Tibial artery (tissue), 4 donors: Measurements from ENCODE around the gene ECPAS.

Source experiments
- DNase-seq, 2 donors: peaks; one replicate each; pipeline ENCODE4 v3.0.0-alpha.2; 2019
- H3K27ac ChIP-seq, 2 donors: fragments of 200-600 bp; sonication (generic) in 1 of 2; 1 replicate in 1 of 2; 2 replicates in 1 of 2; pipeline ENCODE4 v1.5.1; 2018 to 2019; ENCODE audit warnings: mild to moderate bottlenecking in 1 of 2
- H3K27me3 ChIP-seq, 2 donors: fragments of 200-600 bp; sonication (generic) in 1 of 2; one replicate each; pipeline versions ENCODE4 v1.5.1 to v1.6.0; 2016 to 2019
- H3K36me3 ChIP-seq, 3 donors: fragments of 200-600 bp; sonication (generic) in 2 of 3; one replicate each; pipeline ENCODE4 v1.5.1; 2016 to 2019; ENCODE audit warnings: mild to moderate bottlenecking in 2 of 3
- H3K4me1 ChIP-seq, 4 donors: fragments of 200-600 bp; sonication (generic) in 2 of 4; 1 replicate in 3 of 4; 2 replicates in 1 of 4; pipeline ENCODE4 v1.5.1; 2016 to 2019
- H3K4me3 ChIP-seq, 2 donors: fragments of 200-600 bp; sonication (generic) in 1 of 2; 1 replicate in 1 of 2; 2 replicates in 1 of 2; pipeline ENCODE4 v1.5.1; 2018 to 2019; ENCODE audit warnings: mild to moderate bottlenecking in 2 of 2
- H3K9me3 ChIP-seq, 3 donors: fragments of 200-600 bp; sonication (generic) in 1 of 3; one replicate each; pipeline ENCODE4 v1.5.1; 2016 to 2019
- CTCF ChIP-seq, 2 experiments: fragments of 200-600 bp in 1 of 2; fragments of 450-650 bp in 1 of 2; IDR thresholded peaks; one replicate each; pipeline ENCODE4 v1.5.1; 2017 to 2019; ENCODE audit warnings: antibody characterized with exemption in 2 of 2, mild to moderate bottlenecking in 1 of 2, moderate library complexity in 1 of 2
- intact Hi-C: fragments of 100-400 bp; cut with DNase I; formaldehyde crosslinking; loops from one replicate; pipeline ENCODE4 v1.15.0; 2023; ENCODE audit warnings: low total_unique reads

Gene ECPAS

GRCh38 chr9:111483858-111484571 is at the start of gene ECPAS:
TSS of gene ECPAS (minus strand) at chr9:111484383. CDS start at chr9:111472918, 11,465 bp downstream.
- H3K4me3 ChIP-seq: peak within 1 kb of the TSS; percentile 76 to 95
- peak; percentile 72 to 86 for DNase-seq
- no peaks in the 10 kb centered on the region for H3K9me3 ChIP-seq
- peak within 1 kb of the TSS; percentile 98 to 99 for H3K27ac ChIP-seq
- intact Hi-C loops: loop anchor here (10.0 kb wide), 1 partner anchor 121 kb away; no protein-coding TSS in a partner anchor
- H3K27me3 ChIP-seq: no peaks in the 10 kb centered on the region
- peaks cover 0 to 25% (median 15%) of the 10 kb centered on the region in 4 donors for H3K4me1 ChIP-seq
- H3K36me3 ChIP-seq: no peaks in the 10 kb centered on the region
- TF ChIP-seq CTCF (IDR thresholded peaks at IDR 0.05): peak in 1 of 2 experiments; percentile 2

- intact Hi-C loops: no loop called here
- H3K27me3 ChIP-seq: no peaks in the 10 kb centered on the region
- no peaks in the 10 kb centered on the region for H3K4me1 ChIP-seq
- no peak overlapping the region for H3K27ac ChIP-seq
- H3K36me3 ChIP-seq: peaks cover 87 to 94% (median 88%) of the 10 kb centered on the region in 3 donors
- no peak overlapping the region for H3K4me3 ChIP-seq
- H3K9me3 ChIP-seq: peaks cover 0 to 55% (median 44%) of the 10 kb centered on the region in 3 donors
- no peak for TF ChIP-seq CTCF (IDR thresholded peaks at IDR 0.05)
- no peak for DNase-seq
These were observed 49.1 kb upstream of the ECPAS start for GRCh38 chr9:111533099-111533790.

GRCh38 chr9:111531716-111532115 is 47.5 kb upstream of the ECPAS start:
- H3K27ac ChIP-seq: no peak overlapping the region
- peaks cover 0 to 39% (median 32%) of the 10 kb centered on the region in 3 donors for H3K9me3 ChIP-seq
- intact Hi-C loops: no loop called here

GRCh38 chr9:111529787-111530186 is 45.6 kb upstream of the ECPAS start:
- Histone ChIP-seq H3K4me1 (peaks cover 0 to 9% (median 4%) of the 10 kb centered on the region in 4 donors), H3K27me3 (no peaks in the 10 kb centered on the region), H3K4me3 (no peak overlapping the region), H3K27ac (no peak overlapping the region), H3K9me3 (peaks cover 0 to 21% (median 17%) of the 10 kb centered on the region in 3 donors), H3K36me3 (peaks cover 60 to 70% (median 65%) of the 10 kb centered on the region in 3 donors)
- no peak for DNase-seq
- intact Hi-C loops: no loop called here
- TF ChIP-seq CTCF (IDR thresholded peaks at IDR 0.05): no peak

More at GRCh38 chr9:111531716-111532115, 47.5 kb upstream of the ECPAS start:
- peaks cover 0 to 2% (median 0%) of the 10 kb centered on the region in 4 donors for H3K4me1 ChIP-seq
- no peaks in the 10 kb centered on the region for H3K27me3 ChIP-seq
- DNase-seq: no peak
- TF ChIP-seq CTCF (IDR thresholded peaks at IDR 0.05): no peak
- H3K4me3 ChIP-seq: no peak overlapping the region
- peaks cover 79 to 90% (median 85%) of the 10 kb centered on the region in 3 donors for H3K36me3 ChIP-seq

- Histone ChIP-seq H3K9me3 (peaks cover 0 to 2% (median 0%) of the 10 kb centered on the region in 3 donors), H3K27me3 (no peaks in the 10 kb centered on the region), H3K27ac (no peak overlapping the region), H3K36me3 (peaks cover 35 to 46% (median 41%) of the 10 kb centered on the region in 3 donors), H3K4me1 (peaks cover 0 to 9% (median 4%) of the 10 kb centered on the region in 4 donors), H3K4me3 (no peak overlapping the region)
- no peak for TF ChIP-seq CTCF (IDR thresholded peaks at IDR 0.05)
- DNase-seq: no peak
- intact Hi-C loops: no loop called here
These were observed 43.2 kb upstream of the ECPAS start for GRCh38 chr9:111527347-111527746.
